ENCODE data around the gene SPTBN1.

Gene SPTBN1

GRCh38 chr2:54420524-54421172 lies 35.5 kb upstream of the SPTBN1 start:
- no peak for DNase-seq

GRCh38 chr2:54422072-54422581 lies 34.0 kb upstream of the SPTBN1 start:
- Mint-ChIP-seq H3K27ac (no peak overlapping the region), H3K27me3 (ENCODE audit: low read depth, poor library complexity) (no peaks in the 10 kb centered on the region), H3K36me3 (ENCODE audit: low read depth) (no peaks in the 10 kb centered on the region), H3K9me3 (peaks cover 7% of the 10 kb centered on the region), H3K4me3 (no peak overlapping the region), H3K4me1 (peaks cover 18% of the 10 kb centered on the region)
- no peak for TF ChIP-seq CTCF (IDR thresholded peaks at IDR 0.05)
- no peak for DNase-seq

More at GRCh38 chr2:54420524-54421172, 35.5 kb upstream of the SPTBN1 start:
- H3K36me3 Mint-ChIP-seq (ENCODE audit: low read depth) = no peaks in the 10 kb centered on the region
- H3K27ac Mint-ChIP-seq = no peak overlapping the region
- H3K4me1 Mint-ChIP-seq = peaks cover 30% of the 10 kb centered on the region
- peaks cover 3% of the 10 kb centered on the region for H3K27me3 Mint-ChIP-seq (ENCODE audit: low read depth, poor library complexity)
- H3K4me3 Mint-ChIP-seq = no peak overlapping the region
- peaks cover 7% of the 10 kb centered on the region for H3K9me3 Mint-ChIP-seq
- TF ChIP-seq CTCF (IDR thresholded peaks at IDR 0.05) = no peak

- no peak for DNase-seq
- Mint-ChIP-seq H3K27ac (no peak overlapping the region), H3K9me3 (peaks cover 7% of the 10 kb centered on the region), H3K36me3 (ENCODE audit: low read depth) (no peaks in the 10 kb centered on the region), H3K27me3 (ENCODE audit: low read depth, poor library complexity) (no peaks in the 10 kb centered on the region), H3K4me3 (no peak overlapping the region), H3K4me1 (peaks cover 18% of the 10 kb centered on the region)
- no peak for TF ChIP-seq CTCF (IDR thresholded peaks at IDR 0.05)
Measured at GRCh38 chr2:54423213-54423612, 32.9 kb upstream of the SPTBN1 start.

- H3K4me1 Mint-ChIP-seq = peaks cover 18% of the 10 kb centered on the region
- no peak overlapping the region for H3K27ac Mint-ChIP-seq
- no peaks in the 10 kb centered on the region for H3K36me3 Mint-ChIP-seq (ENCODE audit: low read depth)
- peaks cover 7% of the 10 kb centered on the region for H3K9me3 Mint-ChIP-seq
- no peaks in the 10 kb centered on the region for H3K27me3 Mint-ChIP-seq (ENCODE audit: low read depth, poor library complexity)
- TF ChIP-seq CTCF (IDR thresholded peaks at IDR 0.05) = no peak
- no peak overlapping the region for H3K4me3 Mint-ChIP-seq
- no peak for DNase-seq
Measured at GRCh38 chr2:54424555-54425163, 31.5 kb upstream of the SPTBN1 start.

GRCh38 chr2:54428108-54428831 lies 27.9 kb upstream of the SPTBN1 start:
- TF ChIP-seq CTCF (IDR thresholded peaks at IDR 0.05) = no peak
- no peaks in the 10 kb centered on the region for H3K36me3 Mint-ChIP-seq (ENCODE audit: low read depth)
- peaks cover 7% of the 10 kb centered on the region for H3K4me1 Mint-ChIP-seq
- no peak overlapping the region for H3K4me3 Mint-ChIP-seq
- H3K27ac Mint-ChIP-seq = no peak overlapping the region
- DNase-seq = no peak
- peaks cover 4% of the 10 kb centered on the region for H3K27me3 Mint-ChIP-seq (ENCODE audit: low read depth, poor library complexity)
- H3K9me3 Mint-ChIP-seq = no peaks in the 10 kb centered on the region

Data from nephron progenitor cell (in vitro differentiated cells).